Stimulated activated CD8-positive, alpha-beta memory T cell treated with anti-CD3 and anti-CD28 coated beads, Interleukin-7, amount 100 ng/mL, for 24 hours (primary cell): ENCODE results near the gene JAG2.

Experiments
- DNase-seq: peaks from one replicate; pipeline ENCODE4 v3.0.0-alpha.2; 2020; ENCODE audit warnings: low read depth

The JAG2 gene

DNA sequence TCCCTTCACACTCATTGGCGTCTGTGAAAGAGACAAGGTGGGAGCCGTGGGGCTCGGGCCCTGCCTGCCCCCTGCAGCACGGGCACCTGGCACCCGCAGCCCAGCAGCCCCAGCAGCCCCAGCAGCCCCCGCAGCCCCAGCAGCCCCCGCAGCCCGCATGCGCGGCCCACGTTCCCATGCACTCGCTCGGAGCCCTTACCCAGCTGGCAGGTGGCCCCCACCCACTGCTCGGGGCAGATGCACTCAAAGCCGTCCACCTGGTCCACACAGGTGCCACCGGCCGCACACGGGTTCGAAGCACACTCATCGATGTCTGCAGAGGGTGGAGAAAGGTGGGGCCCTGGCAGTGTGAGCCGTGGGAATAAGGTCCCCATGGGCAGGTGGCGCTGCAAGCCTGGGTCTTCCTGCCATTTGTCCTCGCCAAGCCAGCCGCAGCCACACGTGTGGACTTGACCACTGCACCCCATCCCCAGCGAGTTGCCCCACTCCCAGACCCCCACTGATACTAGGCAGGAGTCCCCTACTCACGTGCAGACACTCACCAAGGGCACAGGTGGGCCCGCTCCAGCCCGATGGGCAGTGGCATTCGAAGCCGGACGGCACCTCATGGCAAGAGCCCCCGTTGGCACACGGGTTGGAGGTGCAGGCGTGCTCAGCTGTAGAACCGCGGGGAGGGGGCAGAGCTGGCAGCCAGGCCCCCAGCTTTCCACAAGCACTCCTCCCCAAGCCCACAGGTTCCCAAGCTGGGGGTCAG is 17.3 kb downstream of the JAG2 start:
- no peak for DNase-seq

DNA sequence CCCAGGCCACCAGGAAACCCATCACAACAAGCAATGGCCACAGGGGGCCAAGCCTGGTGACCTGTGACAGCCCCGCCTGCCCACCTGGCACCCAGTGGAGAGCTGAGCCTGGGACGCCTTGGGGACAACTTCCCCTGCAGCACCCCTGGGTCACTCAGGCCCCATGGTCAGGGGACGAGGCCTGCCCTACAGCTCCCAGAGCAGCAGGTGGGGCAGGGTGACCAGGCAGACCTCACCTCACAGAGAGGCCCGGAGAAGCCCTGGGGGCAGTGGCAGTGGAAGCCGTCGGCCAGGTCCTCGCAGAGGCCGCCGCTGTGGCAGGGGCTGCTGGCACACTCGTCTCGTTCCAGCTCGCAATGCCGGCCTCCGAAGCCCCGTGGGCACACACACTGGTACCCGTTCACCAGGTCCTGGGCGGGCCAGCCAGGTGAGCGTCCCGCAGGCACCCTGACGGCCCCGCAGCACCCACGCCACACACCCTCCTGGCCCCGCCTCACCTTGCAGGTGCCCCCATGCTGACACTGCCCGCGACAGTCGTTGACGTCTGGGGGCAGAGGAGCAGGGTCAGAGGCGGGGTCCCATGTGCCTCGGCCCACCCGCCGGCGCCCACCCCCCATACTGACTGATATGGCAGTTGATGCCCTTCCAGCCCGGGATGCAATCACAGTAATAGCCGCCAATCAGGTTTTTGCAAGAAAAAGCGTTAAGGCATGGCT is 18.1 kb downstream of the JAG2 start:
- no peak for DNase-seq

DNA sequence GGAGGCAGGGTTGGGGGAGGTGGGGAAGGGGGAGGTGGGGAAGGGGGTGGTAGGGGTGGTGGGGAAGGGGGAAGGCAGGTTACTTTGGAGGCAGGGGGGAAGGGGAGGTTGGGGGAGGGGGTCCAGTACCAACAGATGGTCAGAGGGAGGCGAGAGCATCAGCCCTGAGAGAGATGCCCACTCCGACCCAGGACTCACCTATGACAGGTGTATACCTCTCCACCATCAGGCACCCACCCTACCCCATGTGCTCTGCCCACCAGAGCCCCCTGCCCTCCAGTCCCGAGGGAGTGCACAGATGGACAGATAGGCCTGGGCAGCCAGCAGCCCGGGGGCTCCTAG is 18.6 kb downstream of the JAG2 start:
- no peak for DNase-seq

DNA sequence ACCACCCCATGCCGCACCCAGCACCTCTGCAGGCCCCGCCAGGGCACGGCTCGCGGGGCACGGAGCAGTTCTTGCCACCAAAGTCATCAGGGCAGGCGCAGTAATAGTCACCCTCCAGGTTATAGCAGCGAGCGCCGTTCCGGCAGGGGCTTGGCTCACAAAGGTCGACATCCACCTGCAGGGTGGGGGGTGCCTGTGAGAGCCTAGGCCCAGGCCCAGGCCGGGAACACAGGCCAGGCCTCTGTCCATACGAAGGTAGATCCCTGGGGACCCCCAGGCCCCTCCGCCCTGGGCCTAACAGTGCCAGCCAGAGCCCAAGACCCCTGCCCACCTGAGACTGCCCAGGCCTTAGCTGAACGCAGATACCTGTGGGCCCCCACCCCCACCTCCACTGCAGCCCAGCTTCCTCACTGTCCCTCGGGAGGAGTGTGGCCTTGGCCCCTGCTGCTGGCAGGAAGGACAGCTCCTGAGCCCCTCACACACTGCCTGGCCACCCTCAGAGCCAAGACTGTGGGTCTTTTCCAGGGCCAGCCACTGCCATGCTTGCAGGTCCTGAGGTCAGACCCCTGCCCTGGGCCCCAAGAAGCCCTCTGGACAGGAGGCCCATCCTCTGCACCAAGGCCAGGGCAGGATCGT is 19.3 kb downstream of the JAG2 start:
- no peak for DNase-seq

DNA sequence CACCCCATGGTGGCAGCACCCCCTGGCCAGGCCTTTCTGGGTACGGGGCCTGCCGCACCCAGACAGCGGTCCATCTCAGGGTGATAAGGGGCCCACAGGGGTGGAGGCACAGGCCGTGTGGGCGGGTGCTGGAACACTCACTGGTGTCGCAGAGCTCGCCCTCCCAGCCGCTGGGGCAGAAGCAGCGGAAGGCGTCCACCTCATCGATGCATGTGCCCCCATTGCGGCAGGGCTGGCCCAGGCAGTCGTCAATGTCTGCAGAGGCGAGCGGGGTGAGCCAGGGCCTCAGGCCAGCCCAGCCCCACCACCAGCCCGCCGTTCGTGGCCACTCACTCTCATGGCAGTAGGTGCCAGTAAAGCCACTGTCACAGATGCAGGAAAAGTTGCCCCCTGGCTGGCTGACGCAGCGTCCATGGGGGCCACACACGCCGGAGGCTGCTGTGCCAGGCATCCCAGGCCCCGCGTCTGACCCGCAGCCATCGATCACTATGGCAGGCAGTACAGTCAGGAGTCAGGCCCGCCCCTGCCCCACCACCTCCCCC is 19.9 kb downstream of the JAG2 start:
- no peak for DNase-seq

DNA sequence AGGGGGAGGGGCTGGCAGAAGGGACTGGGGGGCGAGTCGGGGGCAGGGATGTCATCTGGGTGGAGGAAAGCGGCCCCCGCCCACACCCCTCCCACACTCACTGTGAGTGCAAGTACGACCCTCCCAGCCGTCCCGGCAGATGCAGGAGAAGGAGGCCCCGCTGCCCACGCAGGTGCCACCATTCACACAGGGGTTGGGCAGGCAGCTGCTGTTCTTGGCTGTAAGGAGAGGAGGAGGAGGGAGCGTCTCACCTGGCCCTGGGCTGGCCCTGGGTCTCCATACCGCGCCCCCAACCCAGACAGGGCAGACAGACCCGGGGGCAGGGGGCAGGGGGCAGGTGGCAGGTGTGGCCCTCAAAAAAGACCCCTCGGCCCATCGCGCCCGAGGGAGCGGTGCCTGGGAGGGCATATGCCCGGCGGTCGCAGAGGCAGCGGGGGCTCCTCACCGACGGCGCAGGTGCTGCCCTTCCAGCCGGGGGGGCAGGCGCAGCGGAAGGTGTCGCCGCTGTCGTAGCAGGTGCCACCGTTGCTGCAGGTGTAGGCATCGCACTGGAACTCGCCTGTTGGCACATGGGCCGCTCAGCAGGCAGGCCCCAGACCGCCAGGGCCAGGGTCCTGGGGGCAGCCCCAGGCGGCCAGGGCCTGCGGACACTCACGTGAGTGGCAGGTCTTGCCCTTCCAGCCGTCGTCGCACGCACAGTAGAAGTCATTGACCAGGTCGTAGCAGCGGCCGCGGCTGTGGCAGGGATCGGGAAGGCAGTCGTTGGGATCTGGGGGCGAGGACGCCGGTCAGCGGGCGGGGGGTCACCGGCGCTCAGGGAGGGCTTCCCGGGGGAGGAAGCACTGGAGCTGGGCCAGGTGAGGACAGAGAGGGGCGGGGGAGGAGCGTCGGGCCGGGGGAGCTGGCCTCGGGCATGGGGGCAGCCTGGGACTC is 20.6 kb downstream of the JAG2 start:
- no peak for DNase-seq

DNA sequence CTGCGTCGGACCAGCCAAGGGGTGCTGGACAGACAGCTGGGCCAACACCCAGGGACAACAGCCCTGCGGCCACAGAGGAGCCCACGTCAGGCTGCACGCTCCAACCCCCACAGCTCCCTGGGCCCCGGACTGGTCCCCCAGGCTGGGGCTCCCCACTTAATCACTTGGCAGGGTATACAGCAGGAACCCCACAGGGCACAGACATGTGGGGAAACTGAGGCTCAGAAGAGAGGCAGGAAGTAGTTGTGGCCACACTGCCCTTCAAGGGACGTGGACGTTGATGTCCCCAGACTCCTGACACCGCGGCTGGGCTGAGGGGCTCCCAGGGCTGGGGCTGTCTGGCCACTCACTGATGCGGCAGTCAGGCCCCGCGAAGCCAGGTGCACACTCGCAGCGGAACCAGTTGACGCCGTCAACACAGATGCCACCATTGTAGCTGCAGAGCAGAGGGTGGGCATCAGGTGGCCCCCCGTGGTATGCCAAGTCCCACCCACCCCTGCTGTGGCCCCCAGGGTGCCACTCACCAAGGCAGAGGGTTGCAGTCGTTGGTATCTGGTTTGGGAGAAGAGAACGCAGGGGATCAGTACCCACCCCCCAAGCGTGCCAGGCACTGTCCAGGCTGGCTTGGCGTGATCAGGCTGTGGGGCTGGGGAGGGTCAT is 21.5 kb downstream of the JAG2 start:
- no peak for DNase-seq

DNA sequence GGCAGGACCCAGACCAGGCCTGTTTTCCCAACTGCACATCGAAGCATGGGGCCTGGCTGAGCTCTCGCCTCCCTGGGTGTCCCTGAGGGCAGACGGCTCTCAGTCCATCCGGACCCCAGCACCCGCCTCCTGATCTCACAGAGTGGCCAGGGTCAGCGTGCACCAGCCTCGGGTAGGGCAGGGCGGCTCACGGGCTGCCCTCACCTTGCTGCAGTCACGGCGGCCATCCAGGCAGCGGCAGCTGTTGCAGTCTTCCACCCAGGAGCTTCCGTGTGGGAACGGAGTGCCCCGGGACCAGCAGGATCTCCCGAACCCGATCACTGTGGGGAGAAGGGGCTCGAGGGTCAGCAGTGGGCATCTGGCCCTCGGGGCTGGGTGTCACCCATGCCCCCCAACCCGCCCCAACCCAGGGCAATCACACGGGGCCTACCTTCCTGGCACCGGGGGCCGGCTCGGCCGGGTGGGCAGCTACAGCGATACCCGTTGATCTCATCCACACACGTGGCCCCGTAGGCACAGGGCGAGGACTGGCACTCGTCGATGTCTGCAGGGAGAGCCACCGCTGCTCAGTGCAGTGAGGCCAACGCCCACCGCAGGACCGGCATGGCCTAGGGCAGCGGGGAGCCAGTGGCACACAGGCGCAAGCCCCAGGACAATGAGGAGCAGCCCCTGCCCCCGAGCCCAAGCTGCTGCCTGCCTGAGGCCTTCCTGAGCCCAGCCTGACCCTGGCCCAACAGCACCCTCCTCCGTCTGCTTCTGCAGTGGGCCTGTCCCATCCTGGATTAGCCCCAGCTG is 22.2 kb downstream of the JAG2 start:
- no peak for DNase-seq

DNA sequence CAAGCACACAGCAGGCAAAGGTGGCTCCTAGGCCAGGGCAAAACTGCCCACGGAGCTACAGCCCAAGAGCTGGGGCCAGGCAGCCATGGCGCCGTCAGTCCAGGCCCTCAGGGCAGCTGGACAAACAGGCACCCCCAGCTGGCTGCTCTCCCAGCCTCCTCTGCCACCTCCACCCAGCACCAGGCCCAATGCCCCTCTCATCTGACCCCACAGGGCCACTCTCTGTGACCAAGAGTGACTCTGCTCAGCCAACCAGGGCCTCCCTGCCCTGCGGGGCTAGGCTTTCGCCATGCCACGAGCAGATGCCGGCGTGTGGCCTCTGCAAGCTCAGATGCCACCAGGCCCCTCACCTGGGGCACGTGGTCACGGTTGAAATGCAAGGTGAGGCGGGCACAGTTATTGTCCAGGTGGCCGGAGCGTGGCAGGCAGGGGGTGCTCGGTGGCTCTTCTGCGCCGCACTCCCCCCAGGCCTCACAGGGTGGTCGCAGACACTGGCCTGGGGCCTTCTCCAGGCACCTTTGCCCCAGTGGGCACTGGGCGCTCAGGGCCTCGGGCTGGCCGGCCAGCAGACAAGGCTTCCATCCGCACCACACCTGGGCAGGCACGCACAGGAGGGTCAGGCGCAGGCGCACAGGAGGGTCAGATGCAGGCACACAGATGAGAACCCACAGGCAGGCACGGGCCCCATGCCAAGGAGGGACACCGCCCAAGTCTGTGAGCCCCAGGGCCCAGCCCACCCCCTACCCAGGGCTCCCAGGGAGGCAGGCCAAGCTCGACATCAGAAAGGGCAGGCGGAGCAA is 23.0 kb downstream of the JAG2 start:
- no peak for DNase-seq

DNA sequence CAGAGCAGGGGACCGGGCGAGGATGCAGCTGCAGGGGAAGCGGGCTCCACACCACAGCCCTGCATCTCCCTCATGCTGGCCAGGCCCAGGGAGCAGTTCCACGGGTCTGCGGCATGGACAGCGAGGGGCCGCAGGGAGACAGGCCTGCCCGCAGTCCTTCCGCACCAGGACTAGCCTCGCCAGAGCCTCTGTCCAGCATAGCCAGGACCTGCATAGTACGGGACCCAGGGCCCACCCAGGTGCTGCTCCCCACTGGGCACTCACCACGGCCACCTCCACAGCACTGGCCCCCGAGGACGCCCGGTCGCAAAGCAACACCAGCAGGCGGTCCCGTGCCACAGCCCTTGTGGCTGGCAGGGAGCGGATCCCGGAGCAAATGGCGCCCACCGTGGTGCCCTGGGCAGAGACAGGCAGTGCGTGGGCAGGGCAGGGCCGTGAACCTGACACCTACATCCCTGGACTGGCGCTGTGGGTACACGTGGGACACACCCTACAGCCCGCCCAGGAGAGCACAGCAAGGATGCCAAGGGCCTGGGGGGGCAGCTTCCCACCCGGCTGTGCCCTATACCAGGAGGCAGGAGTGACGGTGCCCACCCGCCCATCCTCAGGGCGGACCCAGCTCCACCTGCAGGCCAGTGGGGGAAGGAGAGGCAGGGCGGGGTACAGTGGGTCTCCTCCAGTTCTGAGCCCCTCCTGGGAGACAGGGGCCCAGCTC is 23.8 kb downstream of the JAG2 start:
- DNase-seq = no peak

DNA sequence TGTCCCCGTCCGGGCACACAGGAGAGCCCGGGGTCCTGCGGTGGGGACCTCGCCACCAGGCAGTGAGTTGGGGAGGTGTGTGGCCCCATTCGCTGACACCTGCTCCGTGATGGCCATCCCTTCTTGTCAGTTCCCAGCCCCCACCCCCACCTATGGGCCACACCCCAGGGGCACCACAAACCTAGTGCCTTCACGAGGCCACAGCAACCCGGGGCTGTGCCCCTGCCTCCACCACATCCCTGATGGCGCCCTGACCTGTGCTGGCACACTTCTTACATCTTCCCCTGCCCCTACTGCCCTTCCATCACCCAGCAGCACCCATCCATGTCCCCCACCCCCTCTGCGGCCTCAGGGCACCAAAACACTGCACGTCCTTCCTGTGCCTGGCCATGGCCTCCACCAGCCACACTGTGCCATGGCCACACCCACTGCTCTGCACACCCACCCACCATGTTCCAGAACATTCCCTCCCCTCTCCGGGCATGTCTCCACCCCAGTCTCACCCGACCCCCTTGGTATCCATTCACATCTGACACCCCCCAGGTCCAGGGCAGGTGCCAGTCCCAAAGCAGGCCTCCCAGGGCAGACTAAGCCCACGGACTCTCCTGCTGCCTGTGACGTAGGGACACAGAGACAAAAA is 24.4 kb downstream of the JAG2 start:
- DNase-seq = no peak

DNA sequence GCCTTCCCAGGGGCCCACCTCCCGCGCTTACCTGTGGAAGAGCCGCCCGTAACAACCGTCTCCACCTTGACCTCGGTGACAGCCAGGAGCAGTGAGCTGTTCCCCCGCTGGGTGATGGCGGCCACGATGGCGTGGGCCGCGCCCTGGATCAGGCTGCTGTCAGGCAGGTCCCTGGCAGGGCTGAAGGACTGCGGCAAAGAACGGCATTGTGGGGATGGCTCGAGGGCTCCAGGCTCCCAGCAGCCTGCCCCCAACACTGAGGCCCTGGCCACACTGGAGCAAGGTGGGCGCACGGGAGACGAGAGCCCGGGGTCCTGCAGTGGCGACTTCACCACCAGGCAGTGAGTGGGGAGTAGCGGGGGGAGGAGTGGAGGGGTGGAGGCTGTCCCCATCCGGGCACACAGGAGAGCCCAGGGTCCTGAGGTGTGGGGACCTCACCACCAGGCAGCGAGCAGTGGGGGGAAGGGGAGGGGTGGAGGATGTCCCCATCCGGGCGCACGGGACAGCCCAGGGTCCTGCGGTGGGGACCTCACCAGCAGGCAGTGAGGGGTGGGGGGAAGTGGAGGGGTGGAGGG is 25.0 kb downstream of the JAG2 start:
- no peak for DNase-seq

DNA sequence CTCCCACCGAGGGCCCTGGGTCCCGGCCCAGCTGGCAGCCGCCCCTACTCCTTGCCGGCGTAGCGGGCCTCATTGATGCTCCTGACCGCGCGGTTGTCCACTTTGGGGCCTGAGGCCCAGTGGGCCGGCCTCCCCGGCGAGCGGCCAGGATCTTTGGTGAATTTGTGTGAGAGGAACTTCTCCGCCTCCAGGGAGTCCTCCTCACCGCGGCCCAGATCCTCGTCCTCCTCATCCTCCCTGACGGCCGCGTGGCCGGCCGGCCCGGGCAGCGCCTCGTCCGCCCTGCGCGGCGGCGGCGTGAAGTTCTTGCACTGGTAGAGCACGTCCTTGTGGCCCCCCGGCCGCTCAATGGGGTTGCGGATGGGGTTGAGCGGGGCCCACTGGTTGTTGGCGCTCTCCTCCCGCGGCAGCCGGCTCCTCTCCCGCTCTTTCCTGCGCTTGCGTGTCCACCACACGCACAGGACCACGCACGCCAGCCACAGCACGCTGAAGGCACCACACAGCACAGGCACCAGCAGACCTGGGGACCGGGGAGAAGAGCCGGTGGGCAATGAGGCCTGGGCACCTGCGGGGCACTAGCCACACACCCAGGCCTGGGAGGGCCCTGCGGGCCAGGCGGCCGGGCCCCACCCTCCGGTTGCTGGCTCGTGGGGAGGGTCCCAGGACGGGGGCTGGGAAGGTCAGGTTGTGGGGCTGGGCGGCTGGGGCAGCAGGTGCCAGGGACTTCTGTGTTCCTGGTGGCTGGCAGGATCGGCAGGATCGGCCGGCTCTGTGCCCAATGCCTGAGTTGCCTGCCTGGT is 25.7 kb downstream of the JAG2 start:
- no peak for DNase-seq

DNA sequence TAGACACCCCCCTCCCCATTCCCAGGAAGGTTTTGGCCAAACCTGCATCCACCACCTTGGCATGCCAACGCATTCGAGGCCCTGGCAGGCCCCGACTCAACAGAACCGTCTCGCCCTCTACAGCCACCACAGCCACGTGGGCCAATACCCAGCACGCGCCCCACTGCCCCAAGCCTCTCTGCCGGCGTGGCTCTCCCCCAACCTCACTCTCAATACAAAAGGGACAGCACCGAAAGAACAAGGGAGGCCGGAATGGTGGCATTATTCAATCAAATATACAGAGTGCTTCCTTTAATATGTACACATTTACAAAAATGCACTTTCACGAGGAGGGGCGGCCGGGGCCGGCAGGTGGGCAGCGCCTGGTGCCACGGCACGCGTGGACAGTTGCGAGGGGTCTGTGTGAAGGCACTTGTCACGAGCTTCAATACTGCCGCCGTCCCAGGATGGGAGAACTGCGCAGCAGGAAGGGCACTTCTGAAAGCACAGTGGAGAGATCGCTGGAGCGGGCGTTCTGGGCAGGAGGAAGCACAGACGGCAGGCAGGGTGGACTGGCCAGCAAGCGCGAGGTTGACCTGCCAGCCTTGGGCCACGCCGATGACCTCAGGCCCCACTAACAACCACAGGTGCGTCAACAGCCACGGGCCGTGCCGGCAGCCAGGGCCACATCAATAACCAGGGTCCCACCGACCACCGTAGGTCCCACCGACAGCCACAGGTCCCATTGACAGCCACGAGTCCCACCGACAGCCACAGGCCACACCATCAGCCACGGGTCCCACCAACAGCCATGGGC is 26.9 kb downstream of the JAG2 start:
- DNase-seq = no peak

DNA sequence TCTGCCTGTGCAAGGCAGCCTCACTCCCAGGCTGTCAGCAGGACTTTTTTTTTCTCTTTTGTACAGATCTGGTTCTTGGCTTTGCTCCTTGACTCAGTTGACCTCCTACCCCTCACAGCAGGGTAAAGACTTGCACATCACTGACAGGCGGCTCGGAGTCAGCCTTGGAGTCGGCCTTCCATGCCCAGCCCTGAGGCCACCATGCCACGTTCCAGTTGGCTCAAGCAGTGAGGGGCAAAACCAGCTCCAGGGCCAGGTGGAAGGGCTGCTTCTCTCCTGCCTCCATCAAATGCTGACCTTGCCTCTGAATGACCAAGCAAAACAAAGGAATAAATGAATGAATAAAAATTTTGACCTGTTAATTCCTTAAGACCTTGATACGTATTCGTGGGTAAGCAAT is 27.6 kb downstream of the JAG2 start:
- DNase-seq = no peak

DNA sequence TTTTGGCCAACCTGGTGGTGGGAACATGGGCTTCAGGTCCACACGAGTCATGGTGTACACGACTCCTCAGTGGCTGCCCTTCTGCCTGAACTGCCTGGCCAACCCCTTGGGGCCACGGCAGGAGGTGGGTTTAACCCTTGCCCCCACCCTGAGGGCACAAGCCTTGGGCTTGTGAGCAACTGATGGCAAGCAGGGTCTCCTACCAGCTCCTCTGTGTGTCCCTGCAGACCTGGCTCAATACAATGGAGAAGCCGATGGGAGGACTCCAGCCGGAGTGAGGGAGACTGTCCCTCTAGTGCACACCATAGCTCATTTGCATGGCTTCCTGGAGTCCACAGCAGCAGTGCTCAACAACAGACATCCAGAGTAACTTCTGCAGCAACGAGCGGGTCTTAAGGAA is 28.0 kb downstream of the JAG2 start:
- DNase-seq = no peak

DNA sequence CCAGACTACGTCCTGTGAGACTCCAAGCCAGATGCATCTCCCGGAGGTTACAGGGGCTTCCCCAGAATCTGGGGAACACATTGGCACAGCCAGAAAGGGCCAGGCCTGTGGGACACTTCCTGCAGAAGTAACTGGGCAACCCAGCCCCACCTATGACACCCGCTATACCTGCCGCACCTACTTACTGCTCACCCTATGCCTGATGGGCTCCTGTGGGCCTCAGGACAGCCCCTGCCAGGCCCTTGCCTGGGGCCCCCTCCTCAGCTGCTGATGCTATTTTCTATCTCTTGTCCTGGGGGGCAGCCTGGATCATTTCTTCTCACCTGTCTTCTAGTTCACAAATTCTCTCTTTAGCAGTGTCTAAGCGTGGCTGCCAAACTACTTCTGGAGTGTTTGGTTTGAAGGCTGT is 28.7 kb downstream of the JAG2 start:
- DNase-seq = no peak
